ENCODE results near the gene EIF4A3. TPM values are rescaled to one million over a fixed set of nuclear protein-coding genes. Genes with fewer than 3 reads are reported as not detected.
A peak's percentile ranks its signal among the peaks of the same experiment; 100 is the strongest.

Gene EIF4A3
- total RNA-seq, 3 donors from 2014 or later (not counting 1 experiment from before 2014, with no cell fraction given) = 86.2 to 88.6 (median 88.0) TPM

DNA sequence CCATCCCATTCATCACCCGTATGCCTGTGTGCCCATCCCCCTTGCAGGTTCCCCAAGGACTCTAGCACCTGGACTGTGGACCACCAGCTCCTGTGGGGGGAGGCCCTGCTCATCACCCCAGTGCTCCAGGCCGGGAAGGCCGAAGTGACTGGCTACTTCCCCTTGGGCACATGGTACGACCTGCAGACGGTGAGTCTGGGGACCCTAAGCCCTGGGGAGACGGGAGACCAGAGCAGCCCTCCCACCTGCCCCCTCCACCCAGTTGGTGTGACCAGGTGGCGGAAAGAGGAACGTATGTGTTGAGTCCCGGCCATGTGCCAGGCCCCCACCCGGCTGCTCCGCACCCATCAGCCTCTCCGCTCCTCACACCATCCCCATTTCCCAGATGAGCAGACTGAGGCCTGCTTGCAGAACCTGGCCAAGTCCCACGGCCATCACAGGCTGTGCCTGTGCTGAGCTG lies 30.0 kb downstream of the EIF4A3 start:
- Histone ChIP-seq H3K27me3 (ENCODE audit: control insufficient read depth, insufficient read depth, low read length) (no peaks in the 10 kb centered on the region), H3K4me1 (ENCODE audit: control insufficient read depth, insufficient read depth, low read length) (no peaks in the 10 kb centered on the region), H3K36me3 (ENCODE audit: control insufficient read depth, insufficient read depth, low read length) (no peaks in the 10 kb centered on the region), H3K9me3 (ENCODE audit: control insufficient read depth, insufficient read depth, low read length) (no peaks in the 10 kb centered on the region), H3K4me3 (ENCODE audit: low read length) (no peak overlapping the region), H3K27ac (ENCODE audit: low read length) (no peak overlapping the region)
- TF ChIP-seq, protein P1, sequence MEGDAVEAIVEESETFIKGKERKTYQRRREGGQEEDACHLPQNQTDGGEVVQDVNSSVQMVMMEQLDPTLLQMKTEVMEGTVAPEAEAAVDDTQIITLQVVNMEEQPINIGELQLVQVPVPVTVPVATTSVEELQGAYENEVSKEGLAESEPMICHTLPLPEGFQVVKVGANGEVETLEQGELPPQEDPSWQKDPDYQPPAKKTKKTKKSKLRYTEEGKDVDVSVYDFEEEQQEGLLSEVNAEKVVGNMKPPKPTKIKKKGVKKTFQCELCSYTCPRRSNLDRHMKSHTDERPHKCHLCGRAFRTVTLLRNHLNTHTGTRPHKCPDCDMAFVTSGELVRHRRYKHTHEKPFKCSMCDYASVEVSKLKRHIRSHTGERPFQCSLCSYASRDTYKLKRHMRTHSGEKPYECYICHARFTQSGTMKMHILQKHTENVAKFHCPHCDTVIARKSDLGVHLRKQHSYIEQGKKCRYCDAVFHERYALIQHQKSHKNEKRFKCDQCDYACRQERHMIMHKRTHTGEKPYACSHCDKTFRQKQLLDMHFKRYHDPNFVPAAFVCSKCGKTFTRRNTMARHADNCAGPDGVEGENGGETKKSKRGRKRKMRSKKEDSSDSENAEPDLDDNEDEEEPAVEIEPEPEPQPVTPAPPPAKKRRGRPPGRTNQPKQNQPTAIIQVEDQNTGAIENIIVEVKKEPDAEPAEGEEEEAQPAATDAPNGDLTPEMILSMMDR (IDR thresholded peaks at IDR 0.05) = no peak
- Mint-ChIP-seq H3K9me3 (peaks cover 0 to 3% of the 10 kb centered on the region in 2 donors), H3K4me1 (no peaks in the 10 kb centered on the region), H3K27ac (no peak overlapping the region), H3K36me3 (no peaks in the 10 kb centered on the region), H3K27me3 (ENCODE audit: low read depth in 2 of 2) (no peaks in the 10 kb centered on the region), H3K4me3 (no peak overlapping the region)
- 91% methylated on average over 13 of the region's 13 CpGs for WGBS (ENCODE audit: insufficient coverage)
- intact Hi-C loops (cut with micrococcal nuclease) = no loop called here
- no peak for DNase-seq
- ATAC-seq = no peak

DNA sequence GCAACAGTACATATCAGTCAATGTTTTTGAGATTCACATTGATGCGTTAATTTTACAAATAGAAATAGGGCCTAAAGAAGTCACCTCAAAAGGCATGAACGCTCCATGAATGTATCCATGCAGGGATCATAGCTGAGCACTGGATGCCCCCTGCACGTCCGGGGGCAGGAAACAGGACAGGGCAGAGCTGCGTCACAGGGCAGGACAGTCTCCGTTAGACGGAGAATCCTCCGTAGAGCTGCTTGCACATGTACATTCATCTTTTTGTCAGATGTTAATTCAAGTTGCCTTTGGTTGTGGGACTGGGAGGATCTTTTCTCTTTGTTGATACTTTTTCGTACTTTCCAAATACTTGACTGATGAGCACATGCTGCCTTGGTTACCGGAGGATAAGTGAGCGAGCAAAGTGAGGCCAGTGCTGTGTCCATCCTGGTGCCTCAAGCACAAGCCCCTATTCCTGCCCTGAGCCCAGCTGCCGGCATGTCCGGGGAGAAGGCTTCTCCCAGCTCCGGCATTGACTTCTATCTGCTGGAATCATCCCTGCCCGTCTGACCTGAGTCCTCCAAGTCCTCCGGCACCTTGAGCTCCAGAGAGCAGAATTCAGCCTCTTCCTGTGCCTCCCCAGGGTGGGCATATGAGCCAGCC lies 30.5 kb downstream of the EIF4A3 start:
- DNase-seq (no peak), ATAC-seq (no peak)
- no peaks in the 10 kb centered on the region for H3K36me3 ChIP-seq (ENCODE audit: control insufficient read depth, insufficient read depth, low read length)
- no peaks in the 10 kb centered on the region for H3K4me1 ChIP-seq (ENCODE audit: control insufficient read depth, insufficient read depth, low read length)
- H3K27ac ChIP-seq (ENCODE audit: low read length) = no peak overlapping the region
- H3K27me3 ChIP-seq (ENCODE audit: control insufficient read depth, insufficient read depth, low read length) = no peaks in the 10 kb centered on the region
- H3K4me3 Mint-ChIP-seq = no peak overlapping the region
- H3K4me1 Mint-ChIP-seq = no peaks in the 10 kb centered on the region
- H3K9me3 ChIP-seq (ENCODE audit: control insufficient read depth, insufficient read depth, low read length) = no peaks in the 10 kb centered on the region
- intact Hi-C loops (cut with micrococcal nuclease) = no loop called here
- no peak overlapping the region for H3K4me3 ChIP-seq (ENCODE audit: low read length)
- no peak overlapping the region for H3K27ac Mint-ChIP-seq
- WGBS (ENCODE audit: insufficient coverage) = 91% methylated on average over 16 of the region's 16 CpGs
- no peaks in the 10 kb centered on the region for H3K27me3 Mint-ChIP-seq (ENCODE audit: low read depth in 2 of 2)
- TF ChIP-seq, protein P1 (IDR thresholded peaks at IDR 0.05) = no peak
- peaks cover 0 to 3% of the 10 kb centered on the region in 2 donors for H3K9me3 Mint-ChIP-seq
- no peaks in the 10 kb centered on the region for H3K36me3 Mint-ChIP-seq

DNA sequence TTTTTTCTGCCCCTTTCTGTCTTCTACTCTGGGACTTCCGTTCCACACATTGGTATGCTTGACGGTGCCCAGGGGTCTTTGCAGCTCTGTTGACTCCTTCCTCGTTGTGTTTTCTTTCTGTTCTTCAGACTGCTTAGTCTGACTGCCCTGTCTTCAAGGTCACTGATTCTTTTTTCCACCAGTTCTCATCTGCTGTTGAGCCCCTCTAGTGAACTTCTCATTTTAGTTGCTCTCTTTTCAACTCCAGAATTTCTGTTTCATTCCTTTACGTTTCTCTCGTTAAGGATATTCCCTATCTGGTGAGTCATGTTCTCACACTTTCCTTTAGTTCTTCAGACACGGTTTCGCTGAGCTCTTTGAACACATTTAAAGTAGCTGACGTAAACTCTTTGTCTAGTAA lies 31.8 kb downstream of the EIF4A3 start:
- Histone ChIP-seq H3K4me3 (ENCODE audit: low read length) (no peak overlapping the region), H3K9me3 (ENCODE audit: control insufficient read depth, insufficient read depth, low read length) (no peaks in the 10 kb centered on the region), H3K4me1 (ENCODE audit: control insufficient read depth, insufficient read depth, low read length) (no peaks in the 10 kb centered on the region), H3K36me3 (ENCODE audit: control insufficient read depth, insufficient read depth, low read length) (no peaks in the 10 kb centered on the region), H3K27ac (ENCODE audit: low read length) (no peak overlapping the region), H3K27me3 (ENCODE audit: control insufficient read depth, insufficient read depth, low read length) (no peaks in the 10 kb centered on the region)
- no peak for ATAC-seq
- peaks cover 0 to 3% of the 10 kb centered on the region in 2 donors for H3K9me3 Mint-ChIP-seq
- no peak overlapping the region for H3K4me3 Mint-ChIP-seq
- peak overlapping the region in 1 of 2 donors; percentile 27 for H3K27ac Mint-ChIP-seq
- no peaks in the 10 kb centered on the region for H3K4me1 Mint-ChIP-seq
- no peak for DNase-seq
- 91% methylated on average over 8 of the region's 8 CpGs for WGBS (ENCODE audit: insufficient coverage)
- H3K27me3 Mint-ChIP-seq (ENCODE audit: low read depth in 2 of 2) = no peaks in the 10 kb centered on the region
- no peaks in the 10 kb centered on the region for H3K36me3 Mint-ChIP-seq
- intact Hi-C loops (cut with micrococcal nuclease) = no loop called here
- TF ChIP-seq, protein P1 (IDR thresholded peaks at IDR 0.05) = no peak

DNA sequence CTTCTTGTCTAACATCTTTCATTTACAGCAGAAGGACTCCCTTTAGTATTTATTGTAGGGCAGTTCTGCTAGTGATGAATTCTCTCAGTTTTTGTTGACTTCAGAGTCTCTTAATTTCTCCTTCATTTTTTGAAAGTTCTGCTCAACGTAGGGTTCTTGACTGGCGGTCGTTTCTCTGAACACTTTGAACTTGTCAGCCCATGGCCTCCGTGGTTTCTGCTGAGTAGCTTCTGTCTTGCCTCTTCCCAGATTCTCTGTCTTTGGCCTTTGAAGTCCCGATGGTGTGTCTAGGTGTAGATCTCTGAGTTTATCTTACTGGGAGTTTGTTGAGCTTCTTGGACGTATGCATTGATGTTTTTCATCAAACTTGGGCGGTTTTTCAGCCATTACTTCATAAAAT lies 32.2 kb downstream of the EIF4A3 start:
- Mint-ChIP-seq H3K4me1 (no peaks in the 10 kb centered on the region), H3K27ac (peak overlapping the region in 1 of 2 donors; percentile 27), H3K27me3 (ENCODE audit: low read depth in 2 of 2) (no peaks in the 10 kb centered on the region), H3K4me3 (no peak overlapping the region), H3K36me3 (no peaks in the 10 kb centered on the region), H3K9me3 (peaks cover 0 to 3% of the 10 kb centered on the region in 2 donors)
- no peak for ATAC-seq
- H3K27me3 ChIP-seq (ENCODE audit: control insufficient read depth, insufficient read depth, low read length) = no peaks in the 10 kb centered on the region
- TF ChIP-seq, protein P1 (IDR thresholded peaks at IDR 0.05) = no peak
- no peak for DNase-seq
- no peaks in the 10 kb centered on the region for H3K36me3 ChIP-seq (ENCODE audit: control insufficient read depth, insufficient read depth, low read length)
- no peaks in the 10 kb centered on the region for H3K9me3 ChIP-seq (ENCODE audit: control insufficient read depth, insufficient read depth, low read length)
- no peaks in the 10 kb centered on the region for H3K4me1 ChIP-seq (ENCODE audit: control insufficient read depth, insufficient read depth, low read length)
- WGBS (ENCODE audit: insufficient coverage) = 58% methylated on average over 7 of the region's 7 CpGs
- H3K27ac ChIP-seq (ENCODE audit: low read length) = no peak overlapping the region
- H3K4me3 ChIP-seq (ENCODE audit: low read length) = no peak overlapping the region
- intact Hi-C loops (cut with micrococcal nuclease) = no loop called here
